Measurements from ENCODE around the gene MEIKIN. TPM values are rescaled to one million over a fixed set of nuclear protein-coding genes. Genes with fewer than 3 reads are reported as not detected.

The MEIKIN gene
- polyA plus RNA-seq, 3 donors: 0.16 to 1.6 (median 1.6) TPM

DNA sequence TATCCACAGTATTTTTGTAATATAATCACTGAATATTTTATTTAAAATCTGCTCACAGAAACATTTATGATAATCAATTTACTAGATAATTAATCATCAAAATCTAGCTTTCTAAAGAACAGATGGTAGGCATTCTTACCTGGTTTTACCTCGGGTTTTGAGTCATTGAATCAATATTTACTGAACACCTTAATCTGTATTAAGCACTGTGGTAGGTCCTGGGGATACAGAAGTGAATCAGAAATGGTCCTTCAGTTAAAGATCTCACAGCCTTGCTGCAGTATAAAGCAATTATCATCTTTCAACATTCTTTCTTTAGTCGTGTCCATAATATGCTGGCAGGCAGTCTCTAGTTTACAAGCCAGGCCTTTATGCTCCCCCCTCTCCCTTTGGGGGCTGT lies 2.0 kb upstream of the MEIKIN start:
- Histone ChIP-seq H3K9me3 (replicated peaks in 1 of 2; ENCODE audit: control insufficient read depth in 1 of 2, insufficient read depth in 1 of 2, low read length in 2 of 2) (peaks cover 0 to 8% of the 10 kb centered on the region in 2 donors), H3K27me3 (ENCODE audit: control insufficient read depth in 2 of 2, insufficient read depth in 2 of 2, low read length in 2 of 2) (no peaks in the 10 kb centered on the region), H2AFZ (ENCODE audit: insufficient read depth, low read depth, low read length, poor library complexity, severe bottlenecking) (no peak overlapping the region), H3K9ac (ENCODE audit: insufficient read depth, low read length, poor library complexity, severe bottlenecking) (no peak overlapping the region), H3K4me1 (ENCODE audit: control insufficient read depth in 1 of 2, insufficient read depth in 2 of 2, low read length in 2 of 2) (peaks cover 18 to 32% of the 10 kb centered on the region in 2 donors), H3K27ac (ENCODE audit: low read depth in 1 of 2, low read length in 2 of 2) (no peak overlapping the region), H4K20me1 (ENCODE audit: insufficient read depth, low read length) (no peaks in the 10 kb centered on the region), H3K36me3 (replicated peaks in 1 of 2; ENCODE audit: control insufficient read depth in 1 of 2, insufficient read depth in 2 of 2, low read length in 2 of 2) (no peaks in the 10 kb centered on the region), H3K4me3 (replicated peaks in 1 of 3; ENCODE audit: low read depth in 2 of 3, low read length in 3 of 3) (no peak overlapping the region), H3K4me2 (replicated peaks; ENCODE audit: extremely low read depth, low read length, poor library complexity, severe bottlenecking) (no peak overlapping the region), H3K79me2 (ENCODE audit: insufficient read depth, low read length) (no peaks in the 10 kb centered on the region)
- no peak for DNase-seq
- peak overlapping the region in 1 of 7 donors; percentile 46 for H3K27ac Mint-ChIP-seq
- H3K27me3 Mint-ChIP-seq (ENCODE audit: low read depth in 3 of 3): peaks cover 0 to 2% (median 0%) of the 10 kb centered on the region in 3 donors
- H3K4me3 Mint-ChIP-seq: no peak overlapping the region
- TF ChIP-seq, protein P1, sequence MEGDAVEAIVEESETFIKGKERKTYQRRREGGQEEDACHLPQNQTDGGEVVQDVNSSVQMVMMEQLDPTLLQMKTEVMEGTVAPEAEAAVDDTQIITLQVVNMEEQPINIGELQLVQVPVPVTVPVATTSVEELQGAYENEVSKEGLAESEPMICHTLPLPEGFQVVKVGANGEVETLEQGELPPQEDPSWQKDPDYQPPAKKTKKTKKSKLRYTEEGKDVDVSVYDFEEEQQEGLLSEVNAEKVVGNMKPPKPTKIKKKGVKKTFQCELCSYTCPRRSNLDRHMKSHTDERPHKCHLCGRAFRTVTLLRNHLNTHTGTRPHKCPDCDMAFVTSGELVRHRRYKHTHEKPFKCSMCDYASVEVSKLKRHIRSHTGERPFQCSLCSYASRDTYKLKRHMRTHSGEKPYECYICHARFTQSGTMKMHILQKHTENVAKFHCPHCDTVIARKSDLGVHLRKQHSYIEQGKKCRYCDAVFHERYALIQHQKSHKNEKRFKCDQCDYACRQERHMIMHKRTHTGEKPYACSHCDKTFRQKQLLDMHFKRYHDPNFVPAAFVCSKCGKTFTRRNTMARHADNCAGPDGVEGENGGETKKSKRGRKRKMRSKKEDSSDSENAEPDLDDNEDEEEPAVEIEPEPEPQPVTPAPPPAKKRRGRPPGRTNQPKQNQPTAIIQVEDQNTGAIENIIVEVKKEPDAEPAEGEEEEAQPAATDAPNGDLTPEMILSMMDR (IDR thresholded peaks at IDR 0.05): no peak
- intact Hi-C loops (cut with micrococcal nuclease): loop anchor here (10.0 kb wide), 2 partner anchors 143 to 153 kb away; partner anchors contain the start of gene FNIP1 (in 1 of the 2)
- H3K9me3 Mint-ChIP-seq: peaks cover 0 to 8% (median 0%) of the 10 kb centered on the region in 7 donors
- H3K4me1 Mint-ChIP-seq: peaks cover 22% of the 10 kb centered on the region
- WGBS (ENCODE audit: insufficient coverage): no CpG with 5 or more reads among the region's 2 CpGs
- H3K36me3 Mint-ChIP-seq: peaks cover 3 to 6% of the 10 kb centered on the region in 2 donors

DNA sequence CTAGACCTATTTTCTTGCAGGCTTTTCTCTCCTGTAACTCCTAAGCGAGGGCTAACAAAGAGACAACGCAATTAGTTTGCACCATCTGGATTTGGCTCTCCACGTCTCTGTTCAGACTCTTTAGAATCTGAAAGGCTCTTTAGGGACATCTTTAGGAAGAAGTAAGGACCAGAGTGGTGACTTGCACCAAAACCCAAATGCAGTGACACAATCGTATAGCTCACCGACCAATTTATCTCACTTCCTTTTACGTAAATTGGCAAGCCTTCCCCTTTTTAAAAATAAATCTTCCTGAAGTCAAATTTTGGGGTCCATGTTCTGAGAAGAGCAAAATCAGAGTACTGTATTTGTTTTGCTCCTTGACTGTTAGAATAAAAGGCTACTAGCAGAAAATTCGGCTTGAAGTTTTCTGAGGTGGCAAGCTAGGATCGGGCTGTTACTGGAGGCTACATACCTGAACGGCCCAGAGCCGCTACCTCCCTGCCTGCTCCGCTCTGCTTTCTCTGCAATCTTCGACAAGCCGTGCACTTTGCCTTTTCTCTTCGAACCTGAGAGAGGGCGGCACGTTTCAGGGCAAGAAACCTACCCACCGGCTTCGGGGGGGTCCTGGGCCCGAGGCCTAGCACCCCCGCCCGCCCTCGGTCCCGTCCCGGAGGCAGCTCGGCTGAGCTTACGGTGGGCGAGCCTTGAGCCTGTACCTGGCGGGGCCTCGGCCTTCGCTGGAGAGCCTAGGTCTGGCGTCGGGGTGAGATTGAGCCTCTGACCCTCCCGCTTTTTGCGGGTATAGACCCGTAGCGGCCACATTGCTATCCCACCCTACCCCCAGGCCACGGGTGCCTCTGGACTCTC lies 537 bp downstream of the MEIKIN start:
- Histone ChIP-seq H3K4me1 (ENCODE audit: control insufficient read depth in 1 of 2, insufficient read depth in 2 of 2, low read length in 2 of 2) (peaks cover 18 to 32% of the 10 kb centered on the region in 2 donors), H2AFZ (ENCODE audit: insufficient read depth, low read depth, low read length, poor library complexity, severe bottlenecking) (no peak overlapping the region), H3K27ac (ENCODE audit: low read depth in 1 of 2, low read length in 2 of 2) (peak overlapping the region; percentile 40 to 87), H3K27me3 (ENCODE audit: control insufficient read depth in 2 of 2, insufficient read depth in 2 of 2, low read length in 2 of 2) (no peaks in the 10 kb centered on the region), H4K20me1 (ENCODE audit: insufficient read depth, low read length) (no peaks in the 10 kb centered on the region), H3K4me2 (replicated peaks; ENCODE audit: extremely low read depth, low read length, poor library complexity, severe bottlenecking) (peak overlapping the region; percentile 54), H3K9ac (ENCODE audit: insufficient read depth, low read length, poor library complexity, severe bottlenecking) (no peak overlapping the region), H3K79me2 (ENCODE audit: insufficient read depth, low read length) (no peaks in the 10 kb centered on the region), H3K9me3 (replicated peaks in 1 of 2; ENCODE audit: control insufficient read depth in 1 of 2, insufficient read depth in 1 of 2, low read length in 2 of 2) (peaks cover 0 to 8% of the 10 kb centered on the region in 2 donors), H3K36me3 (replicated peaks in 1 of 2; ENCODE audit: control insufficient read depth in 1 of 2, insufficient read depth in 2 of 2, low read length in 2 of 2) (no peaks in the 10 kb centered on the region), H3K4me3 (replicated peaks in 1 of 3; ENCODE audit: low read depth in 2 of 3, low read length in 3 of 3) (peak overlapping the region in 1 of 3 experiments; percentile 47)
- Mint-ChIP-seq H3K27me3 (ENCODE audit: low read depth in 3 of 3) (peaks cover 0 to 3% (median 0%) of the 10 kb centered on the region in 3 donors), H3K4me1 (peaks cover 29% of the 10 kb centered on the region), H3K36me3 (peaks cover 3 to 6% of the 10 kb centered on the region in 2 donors), H3K4me3 (peak overlapping the region in 1 of 2 donors; percentile 52), H3K9me3 (peaks cover 0 to 8% (median 0%) of the 10 kb centered on the region in 7 donors), H3K27ac (peak overlapping the region; percentile 85 to 95 (median 91))
- intact Hi-C loops (cut with micrococcal nuclease): loop anchor here (10.0 kb wide), 2 partner anchors 140 to 150 kb away; partner anchors contain the start of gene FNIP1 (in 1 of the 2)
- TF ChIP-seq, protein P1 (IDR thresholded peaks at IDR 0.05): no peak
- WGBS (ENCODE audit: insufficient coverage): 95% methylated on average over 30 of the region's 37 CpGs
- peak; percentile 72 to 80 (median 77) for DNase-seq
